ENCODE data around the gene PRKACG. TPM values are rescaled to one million over a fixed set of nuclear protein-coding genes. Genes with fewer than 3 reads are reported as not detected.

The PRKACG gene
- total and polyA plus RNA-seq, 2 of the 8 experiments (the other 6 are each of a cell fraction or from before 2014, with no cell fraction given): not detected

- TF ChIP-seq ASH2L (IDR thresholded peaks at IDR 0.05; ENCODE audit: low read length): no peak
- no peak for TF ChIP-seq TBP (IDR thresholded peaks at IDR 0.05; ENCODE audit: low read depth, low read length)
- TF ChIP-seq KDM4A (IDR thresholded peaks at IDR 0.05; ENCODE audit: low read depth, low read length, severe bottlenecking): no peak
- no peak for TF ChIP-seq CBX5 (IDR thresholded peaks at IDR 0.05; ENCODE audit: low read depth, low read length)
- TF ChIP-seq FOSL1 (IDR thresholded peaks at IDR 0.05; ENCODE audit: insufficient read depth, low read depth, low read length): no peak
- TF ChIP-seq SP4 (IDR thresholded peaks at IDR 0.05; ENCODE audit: low read length): no peak
- Histone ChIP-seq H3K9me3 (ENCODE audit: insufficient read depth in 2 of 2, low read depth in 1 of 2, low read length in 1 of 2) (peaks cover 9 to 11% of the 10 kb centered on the region in 2 experiments; a peak in 3 of 4 replicates), H3K18ac (ENCODE audit: extremely low read depth, low read length) (no peak overlapping the region), H3K4me1 (replicated peaks in 1 of 4; ENCODE audit: control insufficient read depth in 3 of 4, insufficient read depth in 4 of 4, low read length in 3 of 4) (peaks cover 3 to 12% (median 4%) of the 10 kb centered on the region in 4 experiments; a peak in 6 of 7 replicates), H3K9ac (replicated peaks in 1 of 4; ENCODE audit: extremely low read depth in 1 of 4, low read depth in 3 of 4, low read length in 3 of 4) (no peak overlapping the region), H2BK12ac (ENCODE audit: low read depth, low read length) (no peak overlapping the region), H2BK15ac (ENCODE audit: low read length) (no peak overlapping the region), H4K20me1 (replicated peaks in 1 of 2; ENCODE audit: control insufficient read depth in 1 of 2, insufficient read depth in 2 of 2, low read length in 2 of 2) (no peaks in the 10 kb centered on the region), H2AK5ac (ENCODE audit: low read depth, low read length) (no peak overlapping the region), H2AFZ (ENCODE audit: low read length) (no peak overlapping the region), H3K23ac (ENCODE audit: insufficient read length) (no peak overlapping the region), H3K79me2 (ENCODE audit: control insufficient read depth in 1 of 2, insufficient read depth in 2 of 2, low read length in 2 of 2) (no peaks in the 10 kb centered on the region), H3K14ac (ENCODE audit: insufficient read length) (no peak overlapping the region), H4K5ac (ENCODE audit: insufficient read length, low read depth, low read length) (no peak overlapping the region), H3K23me2 (ENCODE audit: low read depth, low read length) (no peaks in the 10 kb centered on the region), H2BK5ac (ENCODE audit: low read depth, low read length) (no peak overlapping the region), H3K4me2 (ENCODE audit: insufficient read depth in 1 of 2, low read depth in 2 of 2, low read length in 2 of 2) (no peak overlapping the region), H2BK120ac (replicated peaks; ENCODE audit: low read depth, low read length) (no peak overlapping the region), H3K4ac (replicated peaks; ENCODE audit: insufficient read length, low read depth, low read length) (no peak overlapping the region), H3K56ac (replicated peaks; ENCODE audit: insufficient read length, low read depth, low read length) (no peak overlapping the region), H4K91ac (replicated peaks; ENCODE audit: insufficient read length, low read length) (no peak overlapping the region), H3K79me1 (ENCODE audit: low read depth, low read length) (no peaks in the 10 kb centered on the region), H3K36me3 (ENCODE audit: control insufficient read depth in 2 of 4, insufficient read depth in 4 of 4, low read length in 3 of 4) (0 out of 8 replicates have a peak, but pooled peaks cover 0 to 2% (median 0%) of the 10 kb centered on the region in 4 experiments), H3K27ac (ENCODE audit: low read depth, low read length) (no peak overlapping the region), H4K8ac (ENCODE audit: extremely low read depth, insufficient read depth, low read length) (no peak overlapping the region), H2BK20ac (ENCODE audit: low read length) (no peak overlapping the region), H3K27me3 (replicated peaks in 1 of 4; ENCODE audit: control insufficient read depth in 3 of 4, extremely low read depth in 1 of 4, insufficient read depth in 3 of 4, low read length in 3 of 4) (no peaks in the 10 kb centered on the region), H3K4me3 (ENCODE audit: extremely low read depth in 1 of 4, insufficient read depth in 2 of 4, low read depth in 3 of 4, low read length in 4 of 4) (no peak overlapping the region)
- CTCF ChIA-PET (ENCODE audit: partially characterized antibody): interaction anchor here (1.9 kb wide), 1 partner anchor 21 kb away, joined by 4 read pairs; no protein-coding TSS in a partner anchor
- no peak for DNase-seq (ENCODE audit: low read depth in 1 of 2, low spot score in 2 of 2)
- WGBS, 2 experiments (ENCODE audit: extremely low coverage in 1 of 2, insufficient coverage in 1 of 2, insufficient read length in 1 of 2, insufficient replicate concordance in 2 of 2, low coverage in 1 of 2, low lambda C conversion rate in 2 of 2, missing lambda C conversion rate in 1 of 2): 96% methylated on average over 3 of the region's 3 CpGs; no CpG with 5 or more reads in 1 of the 2 experiments
- POLR2A ChIA-PET (ENCODE audit: partially characterized antibody): no interaction called here
- no peak for FAIRE-seq
Observed at GRCh38 chr9:68978501-68978900, 35.4 kb downstream of the PRKACG start.

Measured in H1 (cell line).